Lower leg skin (tissue), 4 donors: Measurements from ENCODE around the gene PPM1A. TPM values are rescaled to one million over a fixed set of nuclear protein-coding genes. Genes with fewer than 3 reads are reported as not detected.

ENCODE experiments used
- total RNA-seq, 4 donors: library from RNA; depleted of rRNA; stranded (reverse); fragments of >200 nt; gene quantifications; one replicate each; pipeline ENCODE4 v1.1.0, GENCODE V29; 2016

Gene PPM1A
- total RNA-seq, 4 donors from 2014 or later, result 36.5 to 48.7 (median 42.8) TPM

Other genes with a start within 250 kb of the PPM1A start
- 10 to 100 TPM; 24.7 to 48.0 (median 27.9) TPM for gene PCNX4, start 157.3 kb upstream of the PPM1A start, total RNA-seq
- gene DHRS7, start 83.8 kb upstream of the PPM1A start, total RNA-seq, result 100 to 1,000 TPM in 1 of 4 donors, 10 to 100 TPM in 3; 52.1 to 102 (median 75.7) TPM
- gene C14orf39, start 236.8 kb downstream of the PPM1A start, total RNA-seq, result not detected